ENCODE data around the gene RUNX2.

GRCh38 chr6:45705137-45705855, 377.2 kb downstream of the RUNX2 start:
- TF ChIP-seq POLR2A (IDR thresholded peaks at IDR 0.05) (no peak), CTCF (IDR thresholded peaks at IDR 0.05 in 8 of 11, conservative IDR thresholded peaks at IDR 0.05 in 3 of 11) (no peak)

Data from spleen (tissue), 7 donors.